ENCODE data around the gene TACO1.

DNA sequence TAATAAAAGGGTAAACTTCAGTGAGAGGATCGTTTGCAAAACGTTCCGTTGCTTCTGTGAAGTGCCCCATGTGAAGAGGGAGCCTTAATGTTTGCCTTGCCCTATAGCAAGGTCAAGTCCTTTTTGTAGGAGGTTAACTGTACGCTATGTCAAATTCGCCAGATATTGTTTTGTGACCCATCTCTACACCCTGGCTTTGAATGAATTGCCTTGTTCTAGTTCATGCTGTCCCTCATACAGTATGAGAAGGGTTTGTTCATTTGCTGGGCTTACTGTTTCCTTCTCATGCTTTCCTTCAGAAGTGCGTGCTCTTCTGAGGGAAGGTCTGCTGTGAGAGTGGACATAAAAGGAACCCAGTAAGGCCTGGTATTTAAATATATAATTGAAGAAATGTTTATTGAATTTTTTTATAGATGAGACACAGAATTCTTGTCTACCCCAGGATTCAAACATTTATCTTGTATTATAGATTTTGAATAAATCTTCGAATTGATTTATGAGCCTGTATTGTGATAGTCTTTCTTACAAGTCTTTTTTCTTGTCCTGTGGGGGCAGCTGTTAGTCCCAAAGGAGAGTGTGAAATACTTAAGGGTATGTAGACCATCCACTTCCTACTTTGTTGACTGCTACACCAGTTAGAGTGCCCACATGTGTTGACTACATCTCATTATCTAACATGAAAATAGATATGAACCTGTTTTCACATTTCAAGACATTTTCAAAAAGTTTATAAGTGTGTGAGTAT lies 23.3 kb downstream of the TACO1 start:
- TF ChIP-seq POLR2A (IDR thresholded peaks at IDR 0.05) = no peak
- TF ChIP-seq, protein P1, sequence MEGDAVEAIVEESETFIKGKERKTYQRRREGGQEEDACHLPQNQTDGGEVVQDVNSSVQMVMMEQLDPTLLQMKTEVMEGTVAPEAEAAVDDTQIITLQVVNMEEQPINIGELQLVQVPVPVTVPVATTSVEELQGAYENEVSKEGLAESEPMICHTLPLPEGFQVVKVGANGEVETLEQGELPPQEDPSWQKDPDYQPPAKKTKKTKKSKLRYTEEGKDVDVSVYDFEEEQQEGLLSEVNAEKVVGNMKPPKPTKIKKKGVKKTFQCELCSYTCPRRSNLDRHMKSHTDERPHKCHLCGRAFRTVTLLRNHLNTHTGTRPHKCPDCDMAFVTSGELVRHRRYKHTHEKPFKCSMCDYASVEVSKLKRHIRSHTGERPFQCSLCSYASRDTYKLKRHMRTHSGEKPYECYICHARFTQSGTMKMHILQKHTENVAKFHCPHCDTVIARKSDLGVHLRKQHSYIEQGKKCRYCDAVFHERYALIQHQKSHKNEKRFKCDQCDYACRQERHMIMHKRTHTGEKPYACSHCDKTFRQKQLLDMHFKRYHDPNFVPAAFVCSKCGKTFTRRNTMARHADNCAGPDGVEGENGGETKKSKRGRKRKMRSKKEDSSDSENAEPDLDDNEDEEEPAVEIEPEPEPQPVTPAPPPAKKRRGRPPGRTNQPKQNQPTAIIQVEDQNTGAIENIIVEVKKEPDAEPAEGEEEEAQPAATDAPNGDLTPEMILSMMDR (IDR thresholded peaks at IDR 0.05 in 8 of 11, conservative IDR thresholded peaks at IDR 0.05 in 3 of 11) = no peak
